Naive B cell (primary cell): ENCODE measurements around the gene SUPT3H. TPM values are rescaled to one million over a fixed set of nuclear protein-coding genes. Genes with fewer than 3 reads are reported as not detected.

Source experiments
- ATAC-seq, 2 donors: fragments of 150-1000 bp; cut with Tn5 transposase; 2 replicates each; pipeline ENCODE4 v1.10.0; 2021; ENCODE audit warnings: low read depth in 2 of 2, mild to moderate bottlenecking in 2 of 2, moderate library complexity in 2 of 2
- DNase-seq: peaks from one replicate; pipeline ENCODE4 v3.0.0; 2022
- H3K27ac Mint-ChIP-seq, 6 donors: one replicate each; pipeline ENCODE4 v1.8.0; 2020 to 2022; ENCODE audit warnings: mild to moderate bottlenecking in 6 of 6, mixed read lengths in 6 of 6, moderate library complexity in 5 of 6, inconsistent platforms in 2 of 6
- H3K27me3 Mint-ChIP-seq, 3 donors: one replicate each; pipeline ENCODE4 v1.8.0; 2021 to 2022; ENCODE audit warnings: mixed read lengths in 3 of 3, mild to moderate bottlenecking in 1 of 3
- H3K36me3 Mint-ChIP-seq, 2 donors: one replicate each; pipeline ENCODE4 v1.8.0; 2020 to 2022; ENCODE audit warnings: mixed read lengths in 2 of 2, inconsistent platforms in 1 of 2, mild to moderate bottlenecking in 1 of 2
- H3K4me1 Mint-ChIP-seq, 3 donors: one replicate each; pipeline ENCODE4 v1.8.0; 2020 to 2022; ENCODE audit warnings: mixed read lengths in 3 of 3, inconsistent platforms in 1 of 3, mild to moderate bottlenecking in 1 of 3, moderate library complexity in 1 of 3
- H3K4me3 Mint-ChIP-seq, 8 donors: one replicate each; pipeline ENCODE4 v1.8.0; 2020 to 2022; ENCODE audit warnings: mild to moderate bottlenecking in 8 of 8, mixed read lengths in 8 of 8, moderate library complexity in 8 of 8, inconsistent platforms in 2 of 8
- H3K9me3 Mint-ChIP-seq, 7 donors: one replicate each; pipeline ENCODE4 v1.8.0; 2020 to 2022; ENCODE audit warnings: mixed read lengths in 7 of 7, mild to moderate bottlenecking in 5 of 7, inconsistent platforms in 2 of 7, moderate library complexity in 1 of 7
- polyA plus RNA-seq, 6 donors: library from polyadenylated mRNA; unstranded; fragments of 300-500 nt; fragmentation: Illumina TruSeq; gene quantifications; one replicate each; pipeline ENCODE4 v1.2.3, GENCODE V29; 2021; ENCODE audit warnings: low read depth in 6 of 6

The SUPT3H gene
- polyA plus RNA-seq, 6 donors from 2014 or later, result 3.7 to 8.6 (median 6.7) TPM

DNA sequence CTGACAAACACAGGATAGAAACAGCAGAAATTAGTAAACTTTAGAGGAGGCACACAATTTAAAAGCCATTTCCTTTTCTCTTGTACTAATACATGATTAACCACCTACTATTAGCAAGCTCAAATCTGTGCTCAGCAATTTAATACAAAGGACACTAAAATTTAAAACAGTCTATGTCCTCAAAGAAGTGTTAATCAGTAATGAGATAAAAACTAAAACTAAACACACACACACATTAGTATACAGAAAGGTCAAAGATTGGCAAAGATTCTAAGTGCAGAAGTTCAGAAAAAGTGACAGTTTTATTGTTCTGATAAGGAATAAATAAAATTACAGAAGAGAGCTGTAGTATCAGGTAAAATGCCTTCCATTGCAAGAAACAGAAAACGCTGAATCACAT is 123.5 kb downstream of the SUPT3H start:
- no peak overlapping the region for H3K27ac Mint-ChIP-seq
- H3K27me3 Mint-ChIP-seq, result no peaks in the 10 kb centered on the region
- peaks cover 0 to 4% of the 10 kb centered on the region in 2 donors for H3K36me3 Mint-ChIP-seq
- DNase-seq (no peak), ATAC-seq (no peak)
- no peak overlapping the region for H3K4me3 Mint-ChIP-seq
- H3K9me3 Mint-ChIP-seq, result no peaks in the 10 kb centered on the region
- no peaks in the 10 kb centered on the region for H3K4me1 Mint-ChIP-seq

DNA sequence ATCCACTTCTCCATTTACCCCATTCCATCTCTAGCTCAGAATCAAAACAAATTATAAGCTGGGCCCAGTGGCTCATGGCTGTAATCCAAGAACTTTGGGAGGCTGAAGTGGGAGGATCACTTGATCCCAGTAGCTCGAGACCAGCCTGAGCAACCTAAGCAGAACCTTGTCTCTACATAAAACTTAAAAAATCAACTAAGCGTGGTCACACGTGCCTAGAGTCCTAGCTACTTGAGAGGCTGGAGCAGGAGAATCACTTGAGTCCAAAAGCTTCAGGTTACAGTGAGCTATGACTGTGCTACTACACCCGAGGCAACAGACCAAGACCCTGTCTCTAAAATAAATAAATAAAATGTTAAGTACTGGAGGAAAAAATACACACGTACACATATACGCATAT is 124.3 kb downstream of the SUPT3H start:
- no peaks in the 10 kb centered on the region for H3K9me3 Mint-ChIP-seq
- no peaks in the 10 kb centered on the region for H3K4me1 Mint-ChIP-seq
- peak overlapping the region in 1 of 6 donors; percentile 91 for H3K27ac Mint-ChIP-seq
- H3K27me3 Mint-ChIP-seq, result no peaks in the 10 kb centered on the region
- ATAC-seq (no peak), DNase-seq (no peak)
- H3K4me3 Mint-ChIP-seq, result no peak overlapping the region
- peaks cover 0 to 4% of the 10 kb centered on the region in 2 donors for H3K36me3 Mint-ChIP-seq

DNA sequence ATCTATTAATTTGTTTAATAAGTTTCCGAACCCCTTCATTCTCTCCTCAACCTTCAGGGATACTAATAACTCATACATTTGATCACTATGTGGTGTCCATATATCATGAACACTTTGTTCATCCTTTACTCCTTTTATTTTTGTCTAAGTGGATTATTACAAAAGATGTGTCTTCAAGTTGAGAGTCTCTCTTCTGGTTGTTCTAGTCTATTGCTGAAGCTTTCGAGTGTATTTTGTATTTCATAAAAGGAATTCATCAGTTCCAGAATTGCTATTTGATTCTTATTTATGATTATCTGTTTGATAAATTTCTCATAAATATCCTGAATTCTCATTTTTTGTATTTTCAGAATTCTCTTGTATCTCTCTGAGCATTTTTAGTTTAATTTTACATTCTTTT is 146.1 kb downstream of the SUPT3H start:
- no peak for DNase-seq
- Mint-ChIP-seq H3K27ac (no peak overlapping the region), H3K36me3 (peaks cover 24 to 38% of the 10 kb centered on the region in 2 donors), H3K9me3 (peaks cover 14 to 36% (median 27%) of the 10 kb centered on the region in 7 donors), H3K4me3 (no peak overlapping the region), H3K27me3 (no peaks in the 10 kb centered on the region), H3K4me1 (no peaks in the 10 kb centered on the region)
- ATAC-seq, result no peak

DNA sequence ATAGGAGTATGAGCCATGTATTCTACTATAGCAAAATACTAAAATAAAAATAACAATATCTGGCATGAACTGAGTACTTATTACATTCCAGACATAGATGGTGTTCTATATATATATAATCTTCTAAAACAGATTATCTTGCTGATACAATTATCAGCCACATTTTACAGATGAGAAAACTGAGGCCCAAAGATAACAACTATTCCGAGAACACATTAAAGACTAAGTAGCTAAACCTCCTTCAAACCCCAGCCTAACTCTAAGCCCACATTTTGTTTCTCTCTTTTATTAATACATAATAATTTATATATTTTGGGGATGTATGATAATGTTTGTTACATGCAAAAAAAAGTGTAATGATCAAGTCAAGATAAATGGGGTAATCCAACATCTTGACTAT is 148.3 kb downstream of the SUPT3H start:
- ATAC-seq (no peak), DNase-seq (no peak)
- no peaks in the 10 kb centered on the region for H3K27me3 Mint-ChIP-seq
- H3K4me3 Mint-ChIP-seq, result no peak overlapping the region
- no peaks in the 10 kb centered on the region for H3K4me1 Mint-ChIP-seq
- peaks cover 18 to 30% of the 10 kb centered on the region in 2 donors for H3K36me3 Mint-ChIP-seq
- H3K9me3 Mint-ChIP-seq, result peaks cover 14 to 30% (median 24%) of the 10 kb centered on the region in 7 donors
- H3K27ac Mint-ChIP-seq, result no peak overlapping the region

DNA sequence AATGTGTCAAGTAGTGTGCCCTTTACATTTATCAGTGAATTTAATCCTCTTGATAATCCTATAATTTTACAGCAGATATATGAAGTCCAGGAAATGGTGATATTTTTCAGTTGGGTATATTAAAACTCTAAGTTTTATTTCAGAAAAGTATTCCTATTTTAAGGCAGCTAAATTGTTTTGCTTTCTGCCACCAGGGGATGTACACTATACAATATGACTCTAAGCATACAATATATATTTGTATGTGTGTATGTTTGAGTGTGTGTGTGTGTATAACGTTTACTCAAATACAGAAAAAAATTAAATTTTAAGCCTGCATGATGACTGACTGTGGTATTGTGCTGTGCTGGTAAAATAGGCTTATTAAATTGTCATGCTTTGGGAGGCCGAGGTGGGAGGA is 151.7 kb downstream of the SUPT3H start:
- Mint-ChIP-seq H3K9me3 (peaks cover 0 to 4% (median 3%) of the 10 kb centered on the region in 7 donors), H3K27ac (peak overlapping the region in 1 of 6 donors; percentile 62), H3K4me3 (no peak overlapping the region), H3K36me3 (peaks cover 2% of the 10 kb centered on the region in 2 donors), H3K27me3 (no peaks in the 10 kb centered on the region), H3K4me1 (no peaks in the 10 kb centered on the region)
- ATAC-seq (no peak), DNase-seq (no peak)

DNA sequence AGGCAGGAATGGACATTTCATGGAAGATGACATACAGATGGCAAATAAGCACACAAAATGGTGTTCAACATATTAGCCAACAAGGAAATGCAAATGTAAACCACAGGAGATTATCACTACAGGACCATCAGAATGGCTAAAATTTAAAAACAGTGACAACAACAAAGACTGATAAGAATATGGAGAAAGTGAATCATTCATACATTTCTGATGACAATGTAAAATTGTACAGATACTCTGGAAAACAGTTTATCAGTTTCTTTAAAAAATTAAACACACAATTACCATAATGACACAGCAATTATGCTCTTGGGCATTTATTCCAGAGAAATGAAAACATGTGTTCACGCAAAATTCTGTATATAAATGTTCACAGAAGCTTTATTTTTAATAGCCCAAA is 155.4 kb downstream of the SUPT3H start:
- Mint-ChIP-seq H3K4me3 (no peak overlapping the region), H3K27me3 (no peaks in the 10 kb centered on the region), H3K9me3 (peaks cover 0 to 9% (median 0%) of the 10 kb centered on the region in 7 donors), H3K27ac (peak overlapping the region in 1 of 6 donors; percentile 87), H3K4me1 (peaks cover 0 to 2% (median 0%) of the 10 kb centered on the region in 3 donors), H3K36me3 (peaks cover 5 to 15% of the 10 kb centered on the region in 2 donors)
- ATAC-seq, result no peak
- DNase-seq, result no peak

DNA sequence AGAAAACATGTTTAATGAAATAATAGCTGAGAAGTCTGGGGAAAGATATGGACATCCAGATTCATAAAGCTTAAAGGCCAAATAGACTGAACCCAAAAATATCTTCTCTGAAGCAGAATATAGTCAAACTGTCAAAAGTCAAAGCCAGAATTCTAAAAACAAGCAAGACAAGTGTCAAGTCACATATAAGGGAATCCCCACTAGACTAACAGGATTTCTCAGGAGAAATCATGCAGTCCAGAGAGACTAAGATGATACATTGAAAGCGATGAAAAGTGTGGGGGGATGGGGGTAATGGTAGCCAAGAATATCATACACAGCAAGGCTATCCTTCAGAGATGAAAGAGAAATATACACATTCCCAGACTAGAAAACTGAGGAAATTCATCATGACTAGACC is 162.0 kb downstream of the SUPT3H start:
- Mint-ChIP-seq H3K9me3 (peaks cover 7 to 25% (median 19%) of the 10 kb centered on the region in 7 donors), H3K27me3 (no peaks in the 10 kb centered on the region), H3K36me3 (peaks cover 31% of the 10 kb centered on the region in 2 donors), H3K27ac (no peak overlapping the region), H3K4me1 (peaks cover 6 to 13% (median 8%) of the 10 kb centered on the region in 3 donors), H3K4me3 (no peak overlapping the region)
- DNase-seq (no peak), ATAC-seq (no peak)

DNA sequence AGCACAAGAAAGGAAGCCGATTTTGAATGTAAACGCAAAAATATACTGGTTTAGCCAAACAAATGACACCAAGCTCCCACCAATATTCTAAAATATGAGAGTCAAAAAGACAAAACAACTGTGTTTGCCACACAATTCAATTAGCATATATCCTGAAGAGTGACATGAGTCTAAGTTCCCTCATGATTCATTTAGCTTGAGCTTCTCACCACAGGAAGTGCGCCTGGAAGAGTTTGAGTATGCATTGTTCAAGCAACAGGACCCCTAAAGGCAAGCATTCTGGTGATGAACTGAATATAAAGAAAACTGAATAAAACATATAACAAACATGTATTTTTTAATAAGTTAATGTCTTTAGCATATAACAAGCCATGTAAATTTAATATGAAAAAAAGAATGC is 164.8 kb downstream of the SUPT3H start:
- no peak overlapping the region for H3K27ac Mint-ChIP-seq
- H3K36me3 Mint-ChIP-seq, result peaks cover 27 to 36% of the 10 kb centered on the region in 2 donors
- DNase-seq (no peak), ATAC-seq (no peak)
- no peaks in the 10 kb centered on the region for H3K27me3 Mint-ChIP-seq
- no peak overlapping the region for H3K4me3 Mint-ChIP-seq
- peaks cover 7 to 44% (median 29%) of the 10 kb centered on the region in 7 donors for H3K9me3 Mint-ChIP-seq
- peaks cover 6 to 11% (median 8%) of the 10 kb centered on the region in 3 donors for H3K4me1 Mint-ChIP-seq

DNA sequence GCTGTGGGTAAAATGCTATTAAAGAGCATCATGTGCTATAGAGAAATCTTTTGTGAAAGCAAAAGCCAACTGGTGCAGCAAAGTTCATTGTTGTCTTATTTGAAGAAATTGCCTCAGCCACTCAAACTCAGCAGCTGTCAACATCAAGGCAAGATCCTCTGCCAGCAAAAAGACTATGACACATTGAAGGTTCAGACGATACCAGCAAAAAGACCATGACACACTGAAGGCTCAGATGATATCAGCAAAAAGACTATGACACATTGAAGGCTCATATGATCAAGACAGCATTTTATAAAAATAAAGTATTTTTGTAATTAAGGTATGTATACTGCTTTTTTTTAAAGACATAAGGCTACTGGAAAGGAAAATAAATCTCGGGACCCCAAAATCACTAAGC is 168.0 kb downstream of the SUPT3H start:
- Mint-ChIP-seq H3K4me3 (no peak overlapping the region), H3K27me3 (no peaks in the 10 kb centered on the region), H3K9me3 (peaks cover 5 to 32% (median 14%) of the 10 kb centered on the region in 7 donors), H3K36me3 (peaks cover 29 to 32% of the 10 kb centered on the region in 2 donors), H3K4me1 (peaks cover 6 to 11% (median 8%) of the 10 kb centered on the region in 3 donors), H3K27ac (no peak overlapping the region)
- ATAC-seq (no peak), DNase-seq (no peak)

DNA sequence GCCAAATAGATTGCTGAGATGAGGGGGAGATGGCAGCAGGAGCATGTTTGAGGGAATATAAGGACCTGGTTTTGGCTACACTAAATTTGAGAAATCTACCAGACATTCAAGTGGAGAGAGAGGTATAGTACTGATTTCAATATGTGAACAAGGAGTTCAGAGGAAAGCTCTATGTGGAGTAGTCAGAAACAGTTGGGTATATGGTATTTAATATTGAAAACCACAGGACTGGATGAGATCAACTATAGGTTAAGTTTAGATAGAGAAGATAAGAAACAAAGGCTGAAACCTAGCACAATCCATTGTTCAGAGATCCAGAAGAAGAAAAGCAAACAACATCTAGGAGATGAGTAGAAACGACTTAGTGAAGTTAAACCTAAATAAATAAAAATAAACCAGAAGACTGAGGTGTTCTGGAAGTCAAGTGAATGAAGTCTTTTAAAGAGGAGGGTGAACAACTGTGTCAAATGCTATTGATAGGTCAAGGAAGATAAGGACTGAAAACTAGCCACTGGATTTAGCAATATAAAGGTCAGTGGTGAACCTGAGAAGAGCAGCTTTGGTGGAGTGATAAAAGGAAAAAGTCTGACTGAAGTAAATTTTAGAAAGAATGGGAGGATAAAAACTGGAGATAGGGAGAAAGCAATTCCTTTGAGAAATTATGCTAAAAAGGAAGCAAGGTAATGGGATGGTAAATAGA is 170.8 kb downstream of the SUPT3H start:
- H3K27ac Mint-ChIP-seq, result no peak overlapping the region
- ATAC-seq (no peak), DNase-seq (no peak)
- H3K4me3 Mint-ChIP-seq, result no peak overlapping the region
- H3K9me3 Mint-ChIP-seq, result peaks cover 4 to 23% (median 13%) of the 10 kb centered on the region in 7 donors
- peaks cover 21 to 31% of the 10 kb centered on the region in 2 donors for H3K36me3 Mint-ChIP-seq
- H3K27me3 Mint-ChIP-seq, result no peaks in the 10 kb centered on the region
- peaks cover 0 to under 1% (median 0%) of the 10 kb centered on the region in 3 donors for H3K4me1 Mint-ChIP-seq

DNA sequence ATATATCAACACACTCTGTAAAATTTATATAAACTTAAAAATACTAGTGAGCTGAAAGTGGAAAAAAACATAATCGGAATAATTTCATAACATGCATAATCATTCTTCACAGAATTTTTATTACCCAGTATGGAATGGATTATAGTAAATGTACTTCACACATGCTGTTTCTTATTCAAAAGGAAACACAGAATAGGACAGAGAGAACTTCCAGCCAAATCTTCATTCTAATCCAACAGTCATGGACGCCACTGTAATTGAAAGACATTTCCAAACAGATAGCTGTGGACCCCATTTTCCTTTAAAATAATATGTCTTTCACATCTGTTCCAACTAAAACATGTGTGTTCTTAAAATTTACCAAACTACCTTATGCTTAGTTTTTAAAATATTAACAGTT is 176.2 kb downstream of the SUPT3H start:
- ATAC-seq (no peak), DNase-seq (no peak)
- no peak overlapping the region for H3K27ac Mint-ChIP-seq
- peaks cover 0 to 7% of the 10 kb centered on the region in 2 donors for H3K36me3 Mint-ChIP-seq
- no peaks in the 10 kb centered on the region for H3K4me1 Mint-ChIP-seq
- H3K4me3 Mint-ChIP-seq, result no peak overlapping the region
- no peaks in the 10 kb centered on the region for H3K9me3 Mint-ChIP-seq
- H3K27me3 Mint-ChIP-seq, result no peaks in the 10 kb centered on the region

DNA sequence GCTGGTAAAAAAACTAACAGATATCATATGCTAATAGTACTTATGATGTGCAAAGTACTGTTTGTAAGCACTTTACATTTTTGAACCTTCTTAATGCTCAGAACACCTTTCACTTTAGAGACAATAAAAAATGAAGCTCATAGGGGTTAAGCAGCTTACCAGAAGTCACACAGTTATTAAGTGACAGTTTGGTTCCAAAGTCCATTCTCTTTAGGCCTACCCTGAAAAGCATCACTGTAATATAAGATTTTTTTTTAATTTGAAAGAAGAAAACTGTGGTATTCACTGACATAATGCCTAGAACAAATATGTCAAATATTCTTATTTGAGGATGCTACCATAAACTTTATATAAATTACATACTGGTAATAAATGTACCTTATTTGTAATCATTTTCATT is 177.2 kb downstream of the SUPT3H start:
- Mint-ChIP-seq H3K4me3 (no peak overlapping the region), H3K9me3 (no peaks in the 10 kb centered on the region), H3K36me3 (no peaks in the 10 kb centered on the region), H3K4me1 (no peaks in the 10 kb centered on the region), H3K27me3 (no peaks in the 10 kb centered on the region), H3K27ac (no peak overlapping the region)
- no peak for ATAC-seq
- no peak for DNase-seq

DNA sequence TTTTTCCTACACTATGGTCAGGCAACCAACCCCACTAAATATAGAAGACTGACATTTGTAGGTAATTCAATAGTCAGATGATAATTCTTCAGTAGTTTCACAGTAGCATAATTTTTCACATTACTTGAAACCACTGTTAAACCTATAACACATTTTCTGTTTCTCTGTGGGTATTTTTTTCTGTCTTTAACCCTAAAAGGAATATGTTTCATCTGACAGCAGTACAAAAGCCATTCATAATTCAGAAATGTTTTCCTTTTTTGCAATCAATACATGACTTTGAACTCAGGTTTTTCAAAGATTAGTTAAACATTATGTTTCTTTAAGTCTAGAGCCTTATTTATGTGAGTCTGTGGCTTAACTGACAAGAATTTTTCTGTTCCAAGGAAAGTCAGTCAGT is 178.2 kb downstream of the SUPT3H start:
- H3K27me3 Mint-ChIP-seq, result no peaks in the 10 kb centered on the region
- H3K36me3 Mint-ChIP-seq, result no peaks in the 10 kb centered on the region
- H3K9me3 Mint-ChIP-seq, result no peaks in the 10 kb centered on the region
- no peak overlapping the region for H3K4me3 Mint-ChIP-seq
- no peak for ATAC-seq
- H3K27ac Mint-ChIP-seq, result no peak overlapping the region
- H3K4me1 Mint-ChIP-seq, result no peaks in the 10 kb centered on the region
- DNase-seq, result no peak

DNA sequence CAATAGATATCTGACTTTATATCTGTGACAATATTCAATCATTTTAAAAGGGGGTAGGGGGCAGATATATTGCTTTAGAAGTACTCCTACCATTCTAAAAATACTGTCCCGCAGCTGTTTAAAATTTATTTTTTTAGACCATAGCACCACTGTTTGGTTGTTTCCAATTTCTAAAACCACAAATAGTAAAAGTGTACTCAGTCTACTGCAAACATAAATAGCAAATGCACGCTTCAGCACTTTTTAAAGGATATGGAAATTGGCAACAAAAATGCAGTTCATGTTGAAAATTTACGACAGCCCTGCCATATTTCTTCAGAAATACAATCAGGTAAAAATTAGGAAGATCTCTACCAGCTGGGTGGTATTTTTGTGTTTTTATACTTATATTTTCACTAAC is 181.6 kb downstream of the SUPT3H start:
- no peaks in the 10 kb centered on the region for H3K27me3 Mint-ChIP-seq
- no peak overlapping the region for H3K27ac Mint-ChIP-seq
- DNase-seq (no peak), ATAC-seq (no peak)
- no peaks in the 10 kb centered on the region for H3K36me3 Mint-ChIP-seq
- H3K9me3 Mint-ChIP-seq, result peaks cover 0 to 1% (median 0%) of the 10 kb centered on the region in 7 donors
- H3K4me1 Mint-ChIP-seq, result no peaks in the 10 kb centered on the region
- H3K4me3 Mint-ChIP-seq, result no peak overlapping the region
